Skeletal muscle tissue (tissue), 4 donors: Measurements from ENCODE around the gene NOD2. TPM values are rescaled to one million over a fixed set of nuclear protein-coding genes. Genes with fewer than 3 reads are reported as not detected.

Experiments
- H3K27ac ChIP-seq: one replicate; pipeline ENCODE4 v1.7.0; 2013; ENCODE audit warnings: mild to moderate bottlenecking, low read depth, low read length, inconsistent platforms
- H3K27me3 ChIP-seq, 3 donors: one replicate each; pipeline ENCODE4 v1.7.0; 2013; ENCODE audit warnings: low read length in 3 of 3; ENCODE audit not compliant: control insufficient read depth in 3 of 3, insufficient read depth in 3 of 3
- H3K36me3 ChIP-seq, 3 donors: one replicate each; pipeline ENCODE4 v1.7.0; 2013; ENCODE audit warnings: low read length in 3 of 3; ENCODE audit not compliant: control insufficient read depth in 3 of 3, insufficient read depth in 3 of 3
- H3K4me1 ChIP-seq, 3 donors: one replicate each; pipeline ENCODE4 v1.7.0; 2013; ENCODE audit warnings: low read length in 3 of 3, mild to moderate bottlenecking in 3 of 3; ENCODE audit not compliant: control insufficient read depth in 3 of 3, insufficient read depth in 3 of 3
- H3K4me3 ChIP-seq, 3 donors: one replicate each; pipeline ENCODE4 v1.7.0; 2013; ENCODE audit warnings: low read length in 3 of 3
- H3K9ac ChIP-seq, 3 donors: one replicate each; pipeline ENCODE4 v1.7.0; 2013; ENCODE audit warnings: low read length in 3 of 3, mild to moderate bottlenecking in 3 of 3, moderate library complexity in 2 of 3, low read depth in 1 of 3
- H3K9me3 ChIP-seq, 3 donors: one replicate each; pipeline ENCODE4 v1.7.0; 2013; ENCODE audit warnings: low read length in 3 of 3; ENCODE audit not compliant: control insufficient read depth in 3 of 3
- total RNA-seq: library from RNA; depleted of rRNA; stranded (reverse); fragments of >200 nt; gene quantifications from one replicate; pipeline ENCODE4 v1.2.3, GENCODE V29; 2014
- donor health status: Osteomylitis.

The NOD2 gene
- total RNA-seq, 1 donor from 2014 or later, result 0.52 TPM

DNA sequence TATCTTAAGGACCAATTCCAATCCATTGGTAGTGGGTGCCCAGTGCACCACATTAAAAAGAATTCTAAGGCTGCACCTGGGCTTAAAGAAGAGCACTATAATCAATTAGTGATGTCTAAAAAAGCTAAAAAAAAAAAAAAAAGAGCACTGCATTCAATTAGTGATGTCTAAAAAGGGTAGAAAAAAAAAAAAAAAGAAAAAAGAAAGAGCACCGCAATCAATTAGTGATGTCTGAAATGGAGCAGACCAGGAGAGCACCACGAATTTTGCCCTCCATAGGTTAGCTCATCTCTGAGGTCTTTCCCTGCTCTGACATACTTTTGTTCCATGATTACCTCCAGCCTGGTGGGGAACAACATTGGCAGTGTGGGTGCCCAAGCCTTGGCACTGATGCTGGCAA lies 29.6 kb downstream of the NOD2 start:
- no peaks in the 10 kb centered on the region for H3K4me1 ChIP-seq
- H3K27me3 ChIP-seq, result no peaks in the 10 kb centered on the region
- H3K36me3 ChIP-seq, result no peaks in the 10 kb centered on the region
- no peak overlapping the region for H3K4me3 ChIP-seq
- no peak overlapping the region for H3K27ac ChIP-seq
- no peak overlapping the region for H3K9ac ChIP-seq
- H3K9me3 ChIP-seq, result no peaks in the 10 kb centered on the region

DNA sequence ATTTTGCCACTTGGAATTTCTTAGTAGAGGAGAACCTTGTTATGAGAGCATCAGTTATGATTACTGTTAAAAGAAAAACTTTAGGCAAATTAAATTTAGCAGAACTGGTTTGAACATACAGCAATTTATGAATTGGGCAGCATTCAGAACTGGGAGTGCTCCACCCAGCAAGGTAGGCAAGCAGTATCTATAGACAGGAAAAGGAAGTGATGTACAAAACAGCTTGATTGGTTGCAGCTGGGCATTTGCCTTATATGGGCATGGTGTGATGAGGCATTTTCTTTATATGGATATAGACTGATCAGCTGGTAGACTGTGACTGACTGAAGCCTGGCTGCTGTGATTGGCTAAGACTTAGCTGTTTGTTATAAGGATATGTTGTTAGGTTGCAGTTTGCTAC lies 30.9 kb downstream of the NOD2 start:
- Histone ChIP-seq H3K9me3 (no peaks in the 10 kb centered on the region), H3K4me1 (no peaks in the 10 kb centered on the region), H3K9ac (no peak overlapping the region), H3K4me3 (no peak overlapping the region), H3K27ac (no peak overlapping the region), H3K27me3 (no peaks in the 10 kb centered on the region), H3K36me3 (no peaks in the 10 kb centered on the region)

DNA sequence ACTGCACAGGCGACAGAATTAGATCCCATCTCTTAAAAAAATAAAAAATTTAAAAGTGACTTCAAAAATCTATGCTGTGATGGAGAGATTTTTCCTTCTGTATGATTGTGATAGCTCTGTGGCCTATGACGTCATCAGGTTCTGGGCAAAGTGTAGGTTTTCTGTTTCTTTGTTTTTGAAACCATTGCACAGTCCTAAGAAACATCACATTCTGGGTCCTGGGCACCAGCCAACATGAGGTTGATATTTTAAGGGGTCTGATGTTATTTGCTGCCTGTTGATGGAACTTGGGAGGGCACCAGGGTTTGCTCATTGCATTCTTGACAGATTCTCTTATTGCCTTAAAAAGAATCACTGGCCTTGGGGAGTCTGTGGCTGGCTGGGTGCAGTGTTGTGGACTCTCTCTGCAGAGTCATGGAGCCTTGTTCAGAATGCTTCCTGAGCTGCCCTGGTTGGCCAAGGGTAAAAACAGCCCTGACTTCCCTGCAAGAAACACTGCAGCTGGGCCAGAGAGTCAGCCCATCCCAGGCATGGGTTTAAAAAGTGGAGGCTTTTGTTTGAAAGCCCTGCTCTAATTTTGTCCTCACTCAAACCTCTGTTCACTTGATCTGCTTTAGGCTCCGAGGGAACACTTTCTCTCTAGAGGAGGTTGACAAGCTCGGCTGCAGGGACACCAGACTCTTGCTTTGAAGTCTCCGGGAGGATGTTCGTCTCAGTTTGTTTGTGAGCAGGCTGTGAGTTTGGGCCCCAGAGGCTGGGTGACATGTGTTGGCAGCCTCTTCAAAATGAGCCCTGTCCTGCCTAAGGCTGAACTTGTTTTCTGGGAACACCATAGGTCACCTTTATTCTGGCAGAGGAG lies 38.0 kb downstream of the NOD2 start:
- Histone ChIP-seq H3K27me3 (no peaks in the 10 kb centered on the region), H3K9me3 (no peaks in the 10 kb centered on the region), H3K4me1 (peaks cover 0 to 9% (median 2%) of the 10 kb centered on the region in 3 donors), H3K36me3 (no peaks in the 10 kb centered on the region), H3K27ac (no peak overlapping the region), H3K4me3 (no peak overlapping the region), H3K9ac (no peak overlapping the region)

DNA sequence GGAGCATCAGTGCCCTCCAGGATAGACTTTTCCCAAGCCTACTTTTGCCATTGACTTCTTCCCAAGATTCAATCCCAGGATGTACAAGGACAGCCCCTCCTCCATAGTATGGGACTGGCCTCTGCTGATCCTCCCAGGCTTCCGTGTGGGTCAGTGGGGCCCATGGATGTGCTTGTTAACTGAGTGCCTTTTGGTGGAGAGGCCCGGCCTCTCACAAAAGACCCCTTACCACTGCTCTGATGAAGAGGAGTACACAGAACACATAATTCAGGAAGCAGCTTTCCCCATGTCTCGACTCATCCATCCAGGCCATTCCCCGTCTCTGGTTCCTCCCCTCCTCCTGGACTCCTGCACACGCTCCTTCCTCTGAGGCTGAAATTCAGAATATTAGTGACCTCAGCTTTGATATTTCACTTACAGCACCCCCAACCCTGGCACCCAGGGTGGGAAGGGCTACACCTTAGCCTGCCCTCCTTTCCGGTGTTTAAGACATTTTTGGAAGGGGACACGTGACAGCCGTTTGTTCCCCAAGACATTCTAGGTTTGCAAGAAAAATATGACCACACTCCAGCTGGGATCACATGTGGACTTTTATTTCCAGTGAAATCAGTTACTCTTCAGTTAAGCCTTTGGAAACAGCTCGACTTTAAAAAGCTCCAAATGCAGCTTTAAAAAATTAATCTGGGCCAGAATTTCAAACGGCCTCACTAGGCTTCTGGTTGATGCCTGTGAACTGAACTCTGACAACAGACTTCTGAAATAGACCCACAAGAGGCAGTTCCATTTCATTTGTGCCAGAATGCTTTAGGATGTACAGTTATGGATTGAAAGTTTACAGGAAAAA lies 38.8 kb downstream of the NOD2 start:
- Histone ChIP-seq H3K27ac (no peak overlapping the region), H3K4me1 (peaks cover 0 to 9% (median 2%) of the 10 kb centered on the region in 3 donors), H3K9ac (no peak overlapping the region), H3K36me3 (no peaks in the 10 kb centered on the region), H3K27me3 (no peaks in the 10 kb centered on the region), H3K4me3 (no peak overlapping the region), H3K9me3 (no peaks in the 10 kb centered on the region)

DNA sequence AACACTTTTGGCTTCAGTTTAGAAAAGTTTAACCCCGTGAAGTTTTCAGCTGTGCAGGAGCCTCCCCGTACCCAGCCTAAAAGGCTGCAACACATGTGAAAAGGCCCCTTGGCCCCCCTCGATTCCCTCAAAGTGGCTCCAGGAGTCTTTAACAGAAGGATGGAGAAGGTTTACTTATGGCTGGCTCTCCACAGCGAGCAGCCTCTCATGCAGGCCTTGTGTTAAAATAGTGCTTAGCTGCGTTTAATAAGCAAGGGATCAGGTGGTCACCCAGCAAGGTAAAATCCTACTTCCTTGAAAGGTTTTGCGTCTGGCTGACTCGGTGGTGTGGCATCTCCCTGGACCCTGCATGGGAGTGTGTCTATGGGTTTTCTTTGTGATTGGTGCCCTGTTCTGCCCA lies 40.1 kb downstream of the NOD2 start:
- Histone ChIP-seq H3K9me3 (no peaks in the 10 kb centered on the region), H3K27me3 (no peaks in the 10 kb centered on the region), H3K27ac (no peak overlapping the region), H3K4me1 (peaks cover 0 to 9% (median 2%) of the 10 kb centered on the region in 3 donors), H3K9ac (no peak overlapping the region), H3K36me3 (no peaks in the 10 kb centered on the region), H3K4me3 (no peak overlapping the region)

DNA sequence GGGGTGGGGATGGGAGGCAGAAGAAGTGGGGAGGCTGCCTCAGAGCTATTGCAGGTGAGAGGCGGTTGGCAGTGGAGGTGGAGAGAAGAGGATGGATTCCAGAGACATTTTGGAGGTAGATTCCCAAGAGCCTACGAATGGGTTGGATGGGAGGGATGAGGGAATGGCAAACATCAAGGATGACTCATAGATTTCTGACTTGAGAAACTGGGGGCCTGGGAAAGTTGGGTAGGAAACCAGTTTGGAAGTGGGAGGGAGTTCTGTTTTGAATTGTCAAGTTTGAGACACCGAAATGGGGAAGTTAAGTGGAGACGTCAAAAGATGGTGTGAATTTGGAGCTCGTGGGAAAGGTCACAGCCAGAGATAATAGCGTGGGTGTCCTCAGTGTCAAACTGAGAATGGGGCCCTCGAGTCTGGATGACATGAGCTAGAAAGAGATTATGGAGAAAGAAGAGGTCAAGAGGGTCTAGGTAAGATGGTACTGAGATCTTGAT lies 42.3 kb downstream of the NOD2 start:
- Histone ChIP-seq H3K27me3 (no peaks in the 10 kb centered on the region), H3K9me3 (no peaks in the 10 kb centered on the region), H3K9ac (no peak overlapping the region), H3K4me3 (no peak overlapping the region), H3K4me1 (peaks cover 0 to 9% (median 2%) of the 10 kb centered on the region in 3 donors), H3K36me3 (no peaks in the 10 kb centered on the region), H3K27ac (no peak overlapping the region)

DNA sequence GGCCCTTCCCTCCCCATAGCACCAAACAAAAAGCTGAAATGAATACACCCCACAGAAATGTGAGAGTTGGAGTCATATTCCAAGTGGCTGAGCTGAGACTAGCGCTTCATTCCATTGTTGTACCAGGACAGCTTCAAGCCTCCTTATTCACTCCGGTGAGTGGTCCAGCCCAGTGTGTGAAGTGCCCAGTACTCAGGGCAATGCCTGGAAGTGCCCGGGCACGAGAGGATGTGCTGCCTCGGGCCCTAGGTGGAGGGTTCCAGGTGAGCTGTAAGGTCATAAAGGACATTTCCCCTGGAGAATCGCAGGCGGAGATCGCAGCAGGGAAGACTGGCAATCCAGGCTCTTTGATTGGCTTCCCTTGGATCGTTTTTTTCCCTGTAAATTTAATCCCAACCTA lies 43.0 kb downstream of the NOD2 start:
- Histone ChIP-seq H3K27ac (no peak overlapping the region), H3K9ac (no peak overlapping the region), H3K4me1 (peaks cover 5 to 14% (median 7%) of the 10 kb centered on the region in 3 donors), H3K27me3 (no peaks in the 10 kb centered on the region), H3K36me3 (no peaks in the 10 kb centered on the region), H3K9me3 (no peaks in the 10 kb centered on the region), H3K4me3 (no peak overlapping the region)

DNA sequence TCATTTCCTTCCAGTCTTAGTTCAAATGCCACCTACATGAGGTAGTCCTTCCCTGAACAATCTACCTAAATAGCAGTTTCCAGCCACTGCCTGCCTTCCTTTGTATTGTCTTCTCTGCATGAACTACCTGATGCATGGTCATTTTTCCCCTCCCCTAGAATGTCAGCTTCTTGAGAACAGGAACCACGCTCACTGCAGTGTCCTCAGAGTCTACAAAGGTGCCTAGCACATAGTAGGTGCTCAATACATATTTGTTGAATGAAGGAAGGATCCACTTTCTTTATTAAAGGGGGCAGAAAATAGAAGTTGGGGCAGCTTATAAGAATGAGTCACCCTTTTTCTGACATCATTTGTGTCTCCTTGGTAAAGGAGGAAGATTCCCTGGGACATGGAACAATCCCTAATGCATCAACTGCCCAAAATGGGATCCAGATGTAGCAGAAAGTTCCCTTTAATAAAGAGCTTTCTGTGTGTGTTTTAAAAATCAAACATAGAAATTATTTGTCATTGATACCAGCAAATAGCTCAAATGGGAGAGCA lies 44.1 kb downstream of the NOD2 start:
- H3K27me3 ChIP-seq, result no peaks in the 10 kb centered on the region
- no peak overlapping the region for H3K27ac ChIP-seq
- H3K9ac ChIP-seq, result no peak overlapping the region
- H3K36me3 ChIP-seq, result no peaks in the 10 kb centered on the region
- H3K4me3 ChIP-seq, result no peak overlapping the region
- H3K9me3 ChIP-seq, result no peaks in the 10 kb centered on the region
- peaks cover 5 to 15% (median 5%) of the 10 kb centered on the region in 3 donors for H3K4me1 ChIP-seq

DNA sequence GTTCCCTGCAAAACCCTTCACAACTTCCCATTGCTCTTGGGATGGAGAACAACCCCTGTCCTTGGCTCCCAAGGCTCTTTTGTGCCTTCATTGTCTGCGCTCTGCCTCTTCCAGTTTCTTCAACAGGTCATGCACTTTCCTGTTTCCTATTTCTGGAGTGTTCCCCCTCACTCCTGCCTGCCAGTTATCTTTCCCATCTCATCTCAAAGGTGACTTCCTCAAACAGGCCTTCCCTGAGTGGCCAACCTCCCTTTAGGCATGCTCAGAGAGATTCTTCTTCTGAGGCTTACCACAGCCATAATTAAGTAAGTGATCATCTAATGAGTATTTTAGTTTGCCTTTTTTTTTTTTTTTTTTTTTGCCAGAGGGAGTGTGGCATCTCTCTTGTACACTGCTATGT lies 45.6 kb downstream of the NOD2 start:
- H3K4me3 ChIP-seq, result no peak overlapping the region
- no peaks in the 10 kb centered on the region for H3K27me3 ChIP-seq
- no peaks in the 10 kb centered on the region for H3K9me3 ChIP-seq
- H3K9ac ChIP-seq, result no peak overlapping the region
- peaks cover 10 to 13% (median 13%) of the 10 kb centered on the region in 3 donors for H3K4me1 ChIP-seq
- no peak overlapping the region for H3K27ac ChIP-seq
- no peaks in the 10 kb centered on the region for H3K36me3 ChIP-seq
